DMS114 treated with DMSO at 0.1 percent for 48 hours (cell line): Measurements from ENCODE around the gene SH2D2A.
"Not testable (repeated sequence)": the region's sequence is repeated elsewhere in the genome, so short reads cannot be mapped to it uniquely, and the experiment has no call there.

ENCODE experiments used
- DNase-seq: peaks from one replicate; lab custom pipeline; 2025; ENCODE audit not compliant: unreplicated experiment; lab: John Stamatoyannopoulos, UW

Gene SH2D2A

GRCh38 chr1:156772728-156773497 lies 43.7 kb downstream of the SH2D2A start:
- no peak for DNase-seq

- DNase-seq, result no peak
Measured at GRCh38 chr1:156772222-156772621, 44.4 kb downstream of the SH2D2A start.

GRCh38 chr1:156768610-156769295 lies 47.9 kb downstream of the SH2D2A start:
- DNase-seq, result no peak

GRCh38 chr1:156767879-156768604 lies 48.6 kb downstream of the SH2D2A start:
- no peak for DNase-seq

GRCh38 chr1:156767101-156767878 lies 49.4 kb downstream of the SH2D2A start, which contains the start of gene PRCC:
PRCC (plus strand) TSS chr1:156767535; CDS start chr1:156767772, 237 bp downstream.
- DNase-seq, result peak; percentile 100

GRCh38 chr1:156766298-156767100 lies 50.1 kb downstream of the SH2D2A start:
- no peak for DNase-seq

- no peak for DNase-seq
Measured at GRCh38 chr1:156765666-156766065, 51.0 kb downstream of the SH2D2A start.

- not testable (repeated sequence) for DNase-seq
Measured at GRCh38 chr1:156765136-156765535, 51.5 kb downstream of the SH2D2A start.

GRCh38 chr1:156760796-156761104 lies 55.9 kb downstream of the SH2D2A start:
- no peak for DNase-seq

GRCh38 chr1:156760092-156760795 lies 56.4 kb downstream of the SH2D2A start:
- DNase-seq, result no peak

GRCh38 chr1:156757572-156758253 lies 58.9 kb downstream of the SH2D2A start:
- DNase-seq, result not testable (repeated sequence)

- no peak for DNase-seq
Measured at GRCh38 chr1:156756355-156756754, 60.3 kb downstream of the SH2D2A start.
